GM21447 (cell line): ENCODE measurements around the gene ZNF888.
"Not testable (repeated sequence)": the region's sequence is repeated elsewhere in the genome, so short reads cannot be mapped to it uniquely, and the experiment has no call there.

Source experiments
- ATAC-seq: cut with Tn5 transposase; IDR thresholded peaks from one replicate; pipeline ENCODE4 v1.9.1; 2021; ENCODE audit not compliant: unreplicated experiment

Gene ZNF888

DNA sequence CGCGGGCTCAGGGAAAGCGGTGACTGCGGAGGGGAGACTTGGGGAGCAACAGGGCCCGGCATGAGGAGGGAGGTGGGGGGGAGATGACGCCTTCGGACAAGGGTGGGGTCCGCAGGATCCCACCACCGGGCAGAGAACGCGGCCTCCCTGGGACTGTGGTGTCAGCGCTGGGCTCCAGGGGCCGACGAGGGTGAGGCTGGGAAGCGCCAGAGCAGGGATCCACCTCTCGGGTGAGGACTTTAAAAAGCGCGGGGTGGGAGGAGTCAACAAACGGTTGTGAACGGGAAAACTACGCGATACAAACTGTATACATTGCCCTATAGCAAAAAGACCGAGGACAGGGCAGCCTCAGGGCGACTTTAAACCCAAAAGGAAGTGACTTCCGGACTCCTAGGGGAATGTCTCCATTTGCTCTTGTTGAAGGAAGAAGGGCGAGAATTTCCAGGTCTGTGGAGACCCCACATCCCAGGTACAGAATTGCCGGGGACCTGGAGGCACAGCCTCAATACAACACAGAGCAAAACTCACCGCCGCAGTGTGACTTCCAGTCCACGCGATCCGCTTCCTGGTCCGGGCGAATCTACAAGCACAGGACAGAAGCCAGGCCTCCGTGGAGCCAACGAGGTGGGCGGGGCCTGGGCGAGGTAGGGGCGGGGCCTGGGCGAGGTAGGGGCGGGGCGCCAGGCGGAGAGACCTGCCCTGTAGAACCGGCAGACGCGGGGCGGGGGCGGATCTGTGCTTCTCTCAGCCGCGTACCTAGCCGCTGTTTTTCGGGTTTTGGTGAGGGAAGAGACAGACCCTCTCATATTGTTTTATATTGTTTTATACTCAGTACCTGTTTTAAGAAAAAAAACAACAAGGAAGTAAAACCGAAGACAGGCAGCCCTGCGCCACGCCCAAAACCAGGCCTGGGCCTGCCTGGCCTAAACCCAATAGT, at the start of gene ZNF888:
Gene ZNF888, minus strand, starts transcription at position 588 of the 937 bp plus-strand sequence. CDS start 5,555 bp downstream, outside the sequence.
- peak; percentile 96 for ATAC-seq

DNA sequence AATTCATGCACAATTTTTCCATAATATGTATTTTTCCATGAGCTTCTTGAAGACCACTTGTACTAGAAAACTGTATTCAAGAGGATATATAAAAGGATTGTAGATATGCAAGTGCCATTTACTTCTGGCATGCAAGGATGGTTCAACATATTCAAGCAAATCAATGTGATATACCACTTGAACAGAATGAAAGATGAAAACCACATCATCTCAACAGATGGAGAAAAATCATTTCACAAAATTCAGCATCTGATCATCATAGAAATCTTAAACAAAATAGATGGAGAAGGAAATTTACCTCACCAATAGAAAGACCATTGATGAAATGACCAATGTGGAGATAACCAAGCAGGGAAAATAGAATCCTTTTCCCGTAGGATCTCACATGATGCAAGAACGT, 44.5 kb upstream of the ZNF888 start:
- ATAC-seq: no peak

DNA sequence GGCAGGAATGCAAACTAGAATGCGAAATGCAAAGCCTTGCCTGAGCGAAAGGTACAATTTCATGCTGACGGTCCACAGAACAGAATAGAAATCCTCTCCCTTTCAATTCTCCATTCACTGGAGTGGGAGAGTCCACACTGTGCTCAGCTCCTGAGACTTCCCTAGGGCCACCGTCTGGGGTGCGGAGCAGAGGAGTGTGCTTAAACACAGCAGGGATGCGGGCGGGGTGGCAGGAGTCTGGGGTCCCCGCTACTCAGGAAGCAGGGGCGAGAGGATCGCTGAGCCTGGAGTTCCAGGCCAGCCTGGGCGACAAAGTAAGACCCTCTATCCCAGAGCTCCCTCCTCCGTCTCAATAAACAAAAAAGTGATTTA, 40.0 kb upstream of the ZNF888 start:
- peak; percentile 17 for ATAC-seq

DNA sequence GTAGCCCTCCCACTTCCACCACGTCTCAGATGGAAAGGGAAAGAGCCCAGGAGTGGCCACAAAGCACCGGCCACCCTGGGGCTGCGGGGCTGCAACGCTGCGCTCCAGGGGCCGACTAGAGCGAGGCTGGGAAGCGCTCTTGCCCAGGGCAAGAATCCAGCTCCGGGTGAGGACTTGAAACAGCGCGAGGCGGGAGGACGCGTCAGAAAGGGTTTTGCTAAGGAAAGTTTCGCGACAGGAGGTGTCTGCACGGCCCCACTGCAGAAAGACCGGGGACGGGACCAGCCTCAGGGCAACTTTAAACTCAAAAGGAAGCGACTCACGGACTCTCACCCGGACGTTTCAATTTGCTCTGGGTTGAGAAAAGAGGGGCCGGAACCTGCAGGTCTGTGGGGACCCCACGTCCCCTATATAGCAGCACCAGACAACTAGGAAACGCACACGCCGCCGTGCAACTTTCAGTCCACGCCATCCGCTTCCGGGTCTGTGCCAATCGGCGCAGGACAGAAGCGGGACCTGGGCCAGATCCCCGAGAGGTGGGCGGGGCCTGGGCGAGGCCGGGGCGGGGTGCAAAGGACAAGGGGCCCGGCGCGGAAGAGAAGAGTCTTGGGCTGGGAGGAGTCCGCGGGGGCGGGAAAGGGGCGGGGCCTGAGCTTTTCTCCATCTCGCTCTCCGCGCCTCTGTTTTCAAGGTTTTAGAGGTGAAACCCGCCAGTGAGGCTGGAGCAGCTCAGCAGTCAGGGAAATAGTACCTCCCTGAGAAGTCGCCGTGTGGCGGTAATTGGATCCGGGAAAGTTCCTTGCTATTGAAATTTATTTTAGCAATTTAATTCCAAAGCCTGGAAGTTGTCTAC, 39.4 kb upstream of the ZNF888 start, which contains the start of gene ZNF816:
Gene ZNF816, minus strand, starts transcription at position 488 of the 853 bp plus-strand sequence. CDS start 6,792 bp downstream, outside the sequence.
- ATAC-seq: peak; percentile 95

DNA sequence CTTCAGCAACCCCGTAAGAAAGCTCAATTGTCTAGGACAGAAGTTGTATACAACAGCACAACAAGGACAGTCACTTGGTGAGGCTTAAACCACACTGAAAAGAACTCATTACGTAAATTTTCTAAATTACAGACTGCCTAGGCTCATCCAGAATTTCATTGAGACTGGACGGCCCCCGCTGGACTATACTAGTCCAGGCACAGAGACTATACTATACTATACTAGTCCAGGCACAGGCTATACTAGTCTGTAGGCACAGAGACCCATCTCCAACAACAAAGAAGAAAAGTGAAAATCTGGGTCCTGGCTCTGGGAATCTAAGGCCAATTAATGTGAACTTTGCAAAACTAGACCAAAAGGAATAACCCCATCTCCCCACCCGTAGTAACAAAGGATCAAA, 38.8 kb upstream of the ZNF888 start:
- peak; percentile 13 for ATAC-seq

DNA sequence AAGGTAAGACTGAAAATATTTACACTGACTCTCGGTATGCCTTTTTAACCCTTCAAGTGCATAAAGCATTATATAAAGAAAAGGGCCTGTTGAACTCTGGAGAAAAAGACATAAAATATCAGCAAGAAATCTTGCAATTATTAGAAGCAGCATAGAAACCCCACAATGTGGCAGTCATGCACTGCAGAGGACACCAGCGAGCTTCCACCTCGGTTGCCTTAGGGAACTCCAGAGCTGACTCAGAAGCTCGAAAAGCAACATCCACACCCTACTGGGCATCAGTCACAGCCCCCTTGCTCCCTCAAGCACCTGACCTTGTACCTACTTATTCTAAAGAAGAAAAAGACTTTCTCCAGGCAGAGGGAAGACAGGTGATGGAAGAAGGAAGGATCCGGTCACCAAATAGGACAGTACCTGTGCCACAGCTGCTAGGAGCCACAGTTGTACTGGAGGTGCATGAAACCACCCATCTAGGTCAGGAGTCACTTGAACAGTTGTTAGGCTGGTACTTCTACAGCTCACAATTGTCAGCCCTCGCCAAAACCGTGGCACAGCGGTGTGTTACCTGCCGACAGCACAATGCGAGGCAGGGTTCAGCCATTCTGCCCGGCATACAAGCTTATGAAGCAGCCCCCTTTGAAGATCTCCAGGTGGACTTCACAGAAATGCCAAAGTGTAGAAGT, 36.5 kb upstream of the ZNF888 start:
- ATAC-seq: no peak

DNA sequence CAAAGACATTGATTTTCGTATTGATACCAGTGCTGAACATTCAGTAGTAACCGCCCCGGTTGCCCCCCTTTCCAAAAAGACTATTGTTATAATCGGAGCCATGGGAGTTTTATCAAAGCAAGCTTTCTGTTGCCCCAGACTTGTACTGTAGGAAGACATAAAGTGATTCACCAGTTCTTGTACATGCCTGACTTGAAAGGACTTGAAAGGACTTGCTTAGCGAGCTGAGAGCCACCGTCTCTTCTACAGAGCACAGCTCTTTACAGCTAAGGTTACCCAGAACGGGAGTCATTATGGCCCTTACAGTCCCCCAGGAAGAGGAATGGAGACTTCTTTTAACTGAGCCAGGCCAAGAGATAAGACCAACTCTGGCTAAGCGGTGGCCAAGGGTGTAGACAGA, 34.4 kb upstream of the ZNF888 start:
- no peak for ATAC-seq

DNA sequence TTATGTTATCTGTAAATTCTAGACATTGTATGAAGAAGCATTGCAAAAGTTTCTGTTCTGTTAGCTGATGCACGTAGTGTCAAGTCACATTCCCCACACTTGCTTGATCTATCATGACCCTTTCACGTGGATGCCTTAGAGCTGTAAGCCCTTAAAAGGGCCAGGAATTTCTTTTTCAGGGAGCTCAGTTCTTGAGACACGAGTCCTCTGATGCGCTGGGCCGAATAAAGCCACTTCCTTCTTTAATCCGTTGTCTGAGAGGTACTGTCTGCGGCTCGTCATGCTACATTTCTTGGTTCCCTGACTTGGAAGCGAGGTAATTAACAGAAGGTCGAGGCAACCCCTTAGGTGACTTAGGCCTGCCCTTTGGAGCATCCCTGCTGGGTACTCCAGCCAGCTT, 33.7 kb upstream of the ZNF888 start:
- ATAC-seq: no peak

DNA sequence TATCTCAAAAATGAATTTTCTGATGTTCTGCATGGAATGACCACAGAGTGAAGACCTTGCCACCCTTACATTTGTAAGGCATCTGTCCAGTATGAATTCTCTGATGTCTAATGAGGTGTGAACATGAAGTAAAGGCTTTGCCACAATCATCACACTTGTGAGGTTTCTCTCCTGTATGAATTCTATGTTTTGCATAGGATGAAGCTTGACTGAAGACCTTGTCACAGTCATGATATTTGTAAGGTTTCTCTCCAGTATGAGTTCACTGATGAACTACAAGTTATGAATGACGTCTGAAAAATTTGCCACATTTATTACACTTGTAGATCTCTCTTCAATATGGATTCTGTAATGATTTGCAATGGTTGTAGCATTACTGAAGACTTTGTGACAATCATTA, 26.2 kb upstream of the ZNF888 start:
- no peak for ATAC-seq

DNA sequence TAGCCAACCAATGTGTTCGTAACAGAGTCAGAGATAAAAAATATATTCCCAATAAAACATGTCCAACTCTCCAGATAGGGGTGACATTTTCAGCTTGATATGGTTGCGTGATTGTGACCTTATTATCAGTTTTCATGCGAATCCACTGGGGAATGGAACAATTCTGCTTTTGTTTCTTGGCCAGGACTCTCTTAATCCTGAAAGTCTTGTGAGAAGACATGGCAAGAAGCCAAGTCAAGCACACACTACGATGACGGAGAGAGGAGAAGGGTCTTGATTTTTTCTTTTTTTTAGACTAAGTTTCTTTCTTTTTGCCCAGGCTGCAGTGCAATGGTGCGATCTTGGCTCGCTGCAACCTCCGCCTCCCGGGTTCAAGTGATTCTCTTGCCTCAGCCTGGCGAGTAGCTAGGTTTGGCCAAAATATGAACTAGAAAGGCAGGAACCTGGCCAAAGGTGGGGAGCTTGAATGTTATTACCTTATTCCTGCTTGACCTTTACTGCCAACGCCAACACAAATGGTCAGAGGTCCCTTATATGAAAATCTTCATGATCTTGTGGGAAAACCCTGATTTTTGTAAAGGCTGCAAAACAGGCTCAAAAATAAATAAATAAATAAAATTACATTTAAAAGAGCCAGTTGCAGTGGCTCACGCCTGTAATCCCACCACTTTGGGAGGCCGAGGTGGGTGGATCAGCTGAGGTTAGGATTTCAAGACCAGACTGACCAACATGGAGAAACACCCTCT, 25.0 kb upstream of the ZNF888 start:
- ATAC-seq: no peak

DNA sequence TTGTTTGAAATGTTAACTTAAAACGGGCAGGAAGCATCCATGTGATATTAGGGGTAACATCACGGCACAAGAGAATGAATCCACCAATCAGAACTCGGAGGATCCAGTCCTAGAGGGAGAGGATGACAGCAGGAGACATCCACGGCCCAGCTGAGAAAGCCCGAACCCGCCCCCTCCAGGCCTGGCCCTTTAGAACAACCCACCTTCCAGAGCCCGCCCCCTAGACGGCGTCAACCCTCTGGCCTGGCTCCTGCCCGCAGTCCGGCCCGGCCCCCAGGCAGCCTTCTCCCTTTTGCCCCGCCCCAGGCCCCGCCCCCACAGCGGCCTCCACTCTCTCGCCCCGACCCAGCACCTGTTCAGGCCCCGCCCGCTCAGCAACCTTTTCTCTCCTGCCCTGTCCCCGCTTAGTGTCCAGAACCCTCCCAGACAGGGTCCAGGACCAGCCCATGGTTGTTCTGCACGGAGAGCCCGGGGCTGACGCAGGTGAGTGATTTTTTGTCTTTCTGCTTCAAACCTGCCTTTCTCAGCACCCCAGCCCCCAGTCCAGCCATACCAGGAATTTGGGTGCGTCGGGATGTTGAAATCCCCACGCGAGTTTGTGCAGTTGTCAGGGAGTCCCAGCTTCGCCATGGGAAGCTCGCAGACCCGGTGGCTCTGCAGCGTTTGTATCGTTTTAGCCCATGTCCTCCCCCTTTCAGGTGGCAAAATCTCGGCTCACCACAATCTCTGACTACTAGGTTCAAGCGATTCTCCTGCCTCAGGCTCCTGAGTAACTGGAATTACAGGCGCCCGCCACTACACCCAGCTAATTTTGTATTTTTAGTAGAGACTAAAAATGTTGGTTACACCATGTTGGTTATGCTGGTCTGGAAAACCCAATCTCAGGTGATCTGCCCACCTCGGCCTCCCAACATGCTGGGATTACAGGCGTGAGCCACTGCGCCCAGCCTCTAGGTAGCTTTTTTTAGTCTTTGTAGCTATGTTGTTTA, 23.4 kb upstream of the ZNF888 start:
- no peak for ATAC-seq

DNA sequence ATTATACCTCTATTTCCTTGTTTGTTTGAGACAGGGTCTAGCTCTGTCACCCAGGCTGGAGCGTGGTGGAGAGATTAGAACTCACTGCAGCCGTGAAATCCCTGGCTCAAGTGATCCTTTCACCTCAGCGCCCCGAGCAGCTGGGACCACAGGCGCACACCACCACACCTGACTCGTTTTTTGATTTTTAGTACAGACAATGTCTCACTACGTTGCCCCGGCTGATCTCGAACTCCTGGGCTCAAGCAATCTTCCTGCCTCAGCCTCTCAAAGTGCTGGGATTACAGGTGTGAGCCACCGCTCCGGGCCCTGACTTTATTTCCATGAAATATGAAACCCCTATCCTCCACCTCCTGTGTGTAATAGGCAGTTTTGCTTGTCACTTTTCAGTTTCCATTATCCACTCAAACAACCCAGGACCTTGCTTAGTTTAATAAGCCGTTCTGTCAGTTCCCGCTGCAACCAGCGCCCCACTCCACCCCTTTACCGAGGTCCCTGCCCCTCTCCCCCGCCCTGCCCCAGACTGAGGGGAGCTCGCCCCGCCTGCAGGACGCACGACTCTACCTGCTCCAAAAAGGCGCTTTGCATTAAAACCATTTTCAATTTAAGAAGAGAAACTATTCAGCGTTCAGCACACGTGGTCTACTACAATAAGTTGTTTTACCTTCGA, 22.6 kb upstream of the ZNF888 start:
- no peak for ATAC-seq

DNA sequence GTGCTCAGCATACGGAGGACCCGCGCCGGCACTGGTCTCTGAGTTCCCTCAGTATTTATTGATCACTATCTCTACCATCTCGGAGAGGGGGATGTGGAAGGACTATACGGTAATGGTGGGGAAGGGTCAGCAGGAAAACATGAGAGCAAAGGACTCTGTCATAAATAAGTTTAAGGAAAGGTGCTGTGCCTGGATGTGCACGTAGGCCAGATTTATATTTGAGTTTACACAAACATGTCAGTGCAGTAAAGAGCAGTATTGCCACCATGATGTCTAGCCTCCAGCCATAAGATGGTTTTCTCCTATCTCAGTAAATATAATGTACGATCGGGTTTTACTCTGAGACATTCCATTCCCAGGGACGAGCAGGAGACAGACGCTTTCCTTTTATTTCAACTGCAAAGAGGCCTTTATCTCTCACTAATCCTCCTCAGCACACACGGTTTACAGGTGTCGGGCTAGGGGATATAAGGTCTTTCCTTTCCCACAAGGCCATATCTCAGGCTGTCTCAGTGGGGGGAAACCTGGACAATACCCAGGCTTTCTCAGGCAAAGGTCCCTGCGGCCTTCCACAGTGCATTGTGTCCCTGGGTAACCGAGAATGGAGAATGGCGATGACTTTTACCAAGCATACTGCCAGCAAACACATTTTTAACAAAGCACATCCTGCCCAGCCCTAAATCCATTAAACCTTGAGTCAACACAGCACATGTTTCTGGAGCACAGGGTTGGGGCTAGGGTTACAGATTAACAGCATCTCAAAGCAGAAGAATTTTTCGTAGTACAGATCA, 21.7 kb upstream of the ZNF888 start:
- not testable (repeated sequence) for ATAC-seq

DNA sequence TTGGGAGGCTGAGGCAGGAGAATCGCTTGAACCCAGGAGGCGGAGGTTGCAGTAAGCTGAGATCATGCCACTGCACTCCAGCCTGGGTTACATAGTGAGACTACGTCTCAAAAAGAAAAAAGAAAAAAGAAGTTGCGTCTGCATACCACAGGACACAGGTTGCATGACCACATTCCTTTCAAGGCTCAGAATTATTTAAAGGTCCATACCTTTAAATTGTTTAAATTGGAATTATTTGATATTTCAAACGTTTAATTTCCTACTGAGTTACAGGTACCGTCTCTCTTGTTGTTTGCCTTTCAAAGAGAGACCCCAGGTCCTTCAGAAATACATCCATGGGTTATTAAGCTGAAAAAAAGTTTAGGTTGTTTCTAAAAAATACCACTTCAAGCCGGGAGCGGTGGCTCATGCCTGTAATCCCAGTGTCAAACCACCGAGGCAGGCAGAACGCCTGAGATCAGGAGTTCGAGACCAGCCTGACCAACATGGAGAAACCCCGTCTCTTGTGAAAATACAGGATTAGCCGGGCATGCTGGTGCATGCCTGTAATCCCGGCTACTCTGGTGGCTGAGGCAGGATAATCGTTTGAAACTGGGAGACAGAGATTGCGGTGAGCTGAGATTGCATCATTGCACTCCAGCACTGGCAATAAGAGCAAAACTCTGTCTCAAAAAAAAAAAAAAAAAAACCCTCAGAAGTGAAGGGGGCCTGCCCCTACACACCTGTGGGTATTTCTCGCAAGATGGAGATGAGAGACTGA, 20.8 kb upstream of the ZNF888 start:
- no peak for ATAC-seq

DNA sequence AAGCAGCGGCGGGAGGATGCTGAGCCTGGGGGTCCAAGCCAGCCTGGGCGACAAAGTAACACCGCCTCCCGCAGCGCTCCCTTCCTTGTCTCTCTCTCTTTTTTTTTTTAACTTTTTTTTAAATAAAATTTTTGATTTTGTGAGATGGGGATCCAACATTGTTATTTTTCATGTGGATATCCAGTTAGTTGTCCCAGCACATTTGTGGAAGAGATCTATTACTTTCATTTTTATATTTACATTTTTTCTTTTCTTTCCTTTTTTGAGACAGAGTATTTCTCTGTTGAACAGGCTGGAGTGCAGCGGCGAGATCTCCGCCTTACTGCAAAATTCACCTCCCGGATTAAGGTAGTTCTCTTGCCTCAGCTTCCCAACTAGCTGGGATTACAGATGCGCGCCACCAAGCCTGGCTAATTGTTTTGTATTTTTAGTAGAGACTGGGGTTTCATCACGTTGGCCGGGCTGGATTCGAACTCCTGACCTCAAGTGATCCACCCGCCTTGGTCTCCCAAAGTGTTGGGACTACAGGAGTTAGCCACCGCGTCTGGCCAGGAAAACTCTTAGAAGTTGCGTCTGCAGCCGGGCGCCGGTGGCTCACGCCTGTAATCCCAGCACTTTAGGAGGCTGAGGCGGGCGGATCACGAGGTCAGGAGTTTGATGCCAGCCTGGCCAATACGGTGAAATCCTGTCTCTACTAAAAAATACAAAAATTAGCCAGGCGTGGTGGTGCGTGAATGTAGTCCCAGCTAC, 20.1 kb upstream of the ZNF888 start:
- ATAC-seq: no peak

DNA sequence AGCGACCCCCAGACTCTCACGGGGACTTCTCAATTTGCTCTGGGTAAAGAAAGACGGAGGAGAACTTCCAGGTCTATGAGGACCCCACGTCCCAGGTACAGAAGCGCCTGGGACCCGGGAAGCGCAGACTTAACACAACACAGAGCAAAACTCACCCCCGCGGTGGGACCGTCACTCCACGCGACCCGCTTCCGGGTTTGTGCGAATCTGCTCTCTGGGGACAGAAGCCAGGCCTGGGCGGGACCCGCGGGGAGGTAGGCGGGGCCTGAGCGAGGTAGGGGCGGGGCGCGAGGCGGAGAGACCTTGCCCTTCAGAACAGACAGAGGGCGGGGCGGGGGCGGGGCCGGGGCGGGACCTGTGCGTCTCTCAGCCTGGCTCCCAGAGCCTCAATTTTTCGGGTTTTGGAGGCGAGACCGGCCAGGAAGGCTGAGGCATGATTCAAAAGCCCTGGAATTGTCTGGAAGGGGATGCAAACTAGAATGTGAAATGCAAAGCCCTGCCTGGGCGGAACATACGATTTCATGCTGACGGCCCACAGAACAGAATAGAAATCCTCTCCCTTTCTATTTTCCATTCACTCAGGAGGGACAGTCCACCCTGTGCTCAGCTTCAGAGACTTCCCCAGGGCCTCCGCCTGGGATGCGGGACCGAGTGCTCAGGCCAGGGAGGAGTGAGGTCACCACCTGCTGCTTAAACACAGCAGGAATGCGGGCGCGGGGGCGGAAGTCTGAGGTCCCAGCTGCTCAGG, 19.3 kb upstream of the ZNF888 start:
- ATAC-seq: peak; percentile 92
